GM12878 (cell line): ENCODE measurements around the gene ACD.

ENCODE experiments used
- IRF3 ChIP-seq: fragments of 450-650 bp; IDR thresholded peaks from 2 replicates; pipeline ENCODE4 v1.6.1; 2014; ENCODE audit warnings: mild to moderate bottlenecking
- MYC ChIP-seq: IDR thresholded peaks from 2 replicates; pipeline ENCODE4 v1.6.1; 2011; ENCODE audit warnings: mild to moderate bottlenecking, low read length, moderate library complexity, inconsistent platforms; ENCODE audit not compliant: insufficient read depth, insufficient replicate concordance, insufficient read length, severe bottlenecking
- NFYB ChIP-seq: IDR thresholded peaks from 2 replicates; pipeline ENCODE4 v1.6.1; 2011; ENCODE audit warnings: low read depth, mild to moderate bottlenecking, low read length, improper control_type of control experiment, moderate library complexity; ENCODE audit not compliant: insufficient read depth
- TF ChIP-seq, protein P1 (sequence below): fragments of 450-650 bp; formaldehyde crosslinking; IDR thresholded peaks from 2 replicates; pipeline ENCODE4 v1.5.0; 2022; ENCODE audit warnings: mild to moderate bottlenecking, missing genetic modification characterization

DNA sequence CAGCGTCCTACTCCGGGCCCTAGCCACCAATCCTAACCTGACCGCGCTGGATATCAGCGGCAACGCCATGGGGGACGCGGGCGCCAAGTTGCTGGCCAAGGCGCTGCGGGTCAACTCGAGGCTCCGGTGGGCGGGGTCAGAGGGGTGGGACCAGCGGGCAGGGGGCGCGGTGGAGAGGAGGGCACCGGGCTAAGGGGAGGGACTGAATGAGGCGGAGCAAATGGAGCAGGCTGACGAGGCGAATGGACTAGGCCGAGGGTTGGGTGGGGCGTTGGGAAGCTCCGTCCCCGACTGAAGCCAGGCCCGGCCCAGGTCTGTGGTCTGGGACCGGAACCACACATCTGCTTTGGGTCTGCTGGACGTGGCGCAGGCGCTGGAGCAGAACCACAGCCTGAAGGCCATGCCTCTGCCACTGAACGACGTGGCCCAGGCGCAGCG lies 10.5 kb downstream of the ACD start:
- no peak for TF ChIP-seq MYC
- TF ChIP-seq, protein P1, sequence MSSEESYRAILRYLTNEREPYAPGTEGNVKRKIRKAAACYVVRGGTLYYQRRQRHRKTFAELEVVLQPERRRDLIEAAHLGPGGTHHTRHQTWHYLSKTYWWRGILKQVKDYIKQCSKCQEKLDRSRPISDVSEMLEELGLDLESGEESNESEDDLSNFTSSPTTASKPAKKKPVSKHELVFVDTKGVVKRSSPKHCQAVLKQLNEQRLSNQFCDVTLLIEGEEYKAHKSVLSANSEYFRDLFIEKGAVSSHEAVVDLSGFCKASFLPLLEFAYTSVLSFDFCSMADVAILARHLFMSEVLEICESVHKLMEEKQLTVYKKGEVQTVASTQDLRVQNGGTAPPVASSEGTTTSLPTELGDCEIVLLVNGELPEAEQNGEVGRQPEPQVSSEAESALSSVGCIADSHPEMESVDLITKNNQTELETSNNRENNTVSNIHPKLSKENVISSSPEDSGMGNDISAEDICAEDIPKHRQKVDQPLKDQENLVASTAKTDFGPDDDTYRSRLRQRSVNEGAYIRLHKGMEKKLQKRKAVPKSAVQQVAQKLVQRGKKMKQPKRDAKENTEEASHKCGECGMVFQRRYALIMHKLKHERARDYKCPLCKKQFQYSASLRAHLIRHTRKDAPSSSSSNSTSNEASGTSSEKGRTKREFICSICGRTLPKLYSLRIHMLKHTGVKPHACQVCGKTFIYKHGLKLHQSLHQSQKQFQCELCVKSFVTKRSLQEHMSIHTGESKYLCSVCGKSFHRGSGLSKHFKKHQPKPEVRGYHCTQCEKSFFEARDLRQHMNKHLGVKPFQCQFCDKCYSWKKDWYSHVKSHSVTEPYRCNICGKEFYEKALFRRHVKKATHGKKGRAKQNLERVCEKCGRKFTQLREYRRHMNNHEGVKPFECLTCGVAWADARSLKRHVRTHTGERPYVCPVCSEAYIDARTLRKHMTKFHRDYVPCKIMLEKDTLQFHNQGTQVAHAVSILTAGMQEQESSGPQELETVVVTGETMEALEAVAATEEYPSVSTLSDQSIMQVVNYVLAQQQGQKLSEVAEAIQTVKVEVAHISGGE (CRISPR knock-in tag): no peak
- TF ChIP-seq IRF3: no peak
- no peak for TF ChIP-seq NFYB
